NB4 (cell line): ENCODE results near the gene HUS1.

Experiments
- CTCF ChIP-seq: IDR thresholded peaks from one replicate; pipeline ENCODE4 v1.5.1; 2012; ENCODE audit warnings: low read depth, low read length
- POLR2A ChIP-seq: IDR thresholded peaks from 2 replicates; pipeline ENCODE4 v1.6.1; 2011; ENCODE audit warnings: mild to moderate bottlenecking; ENCODE audit not compliant: insufficient read length; ENCODE audit errors: extremely low read depth

GRCh38 chr7:47932466-47933037, 46.9 kb downstream of the HUS1 start:
- no peak for TF ChIP-seq CTCF
- TF ChIP-seq POLR2A: no peak
